Cerebellar nuclear complex (tissue), 1 donor: Measurements from ENCODE around the gene ANGPT4.

ENCODE experiments used
- DNase-seq, 2 experiments: peaks; one replicate each; lab custom pipeline; 2025; lab: John Stamatoyannopoulos, UW

ANGPT4 gene

DNA sequence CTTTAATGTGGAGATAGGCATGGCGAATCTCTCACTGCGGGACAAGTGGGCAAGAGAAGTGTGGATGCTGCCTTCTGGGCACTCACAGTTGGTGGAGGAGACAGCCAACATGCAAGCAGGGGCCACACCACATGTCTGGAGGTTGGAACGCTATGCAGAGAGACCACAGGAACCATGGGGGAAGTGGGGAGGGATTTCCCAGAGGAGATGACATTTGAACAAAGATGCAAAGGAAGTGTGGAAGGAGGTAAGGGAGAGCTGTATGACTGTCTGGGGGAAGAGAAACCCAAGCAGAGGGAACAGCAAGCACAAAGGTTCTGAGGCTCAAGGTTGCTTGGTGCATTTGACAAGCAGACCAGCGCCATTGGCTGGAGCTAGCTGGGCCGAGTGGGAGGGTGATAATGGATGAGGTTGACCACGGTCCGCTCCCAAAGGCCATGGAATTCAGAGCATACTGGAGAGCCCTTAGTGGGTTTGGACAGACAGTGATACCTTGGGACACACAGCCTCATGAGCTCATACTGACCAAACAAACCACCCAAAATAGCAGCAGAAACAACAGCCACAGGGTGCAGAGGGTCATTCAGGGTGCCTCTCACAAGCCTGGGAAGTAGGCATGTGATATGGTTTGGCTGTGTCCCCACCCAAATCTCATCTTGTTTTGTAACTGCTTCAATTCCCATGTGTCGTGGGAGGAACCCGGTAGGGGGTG, 90.3 kb downstream of the ANGPT4 start:
- DNase-seq = no peak

DNA sequence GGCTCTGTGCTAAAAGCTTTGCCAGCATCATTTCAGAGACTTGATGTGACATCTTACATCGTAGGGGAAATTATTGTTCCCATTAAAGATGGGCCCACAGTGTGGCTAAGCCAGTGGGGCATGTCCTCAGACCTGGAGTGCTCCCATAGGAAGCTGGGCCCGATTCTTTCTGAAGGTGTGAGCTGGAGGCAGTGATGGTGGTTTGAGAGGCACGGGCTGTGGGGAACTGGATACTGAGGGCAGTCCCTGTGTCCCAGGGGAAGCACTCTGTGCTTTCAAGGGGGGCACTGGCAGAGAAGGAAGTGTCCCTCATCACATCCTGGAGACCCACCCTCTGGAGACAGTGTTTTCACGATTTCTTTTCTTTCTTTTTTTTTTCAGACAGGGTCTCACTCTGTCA, 91.2 kb downstream of the ANGPT4 start:
- no peak for DNase-seq

GRCh38 chr20:824490-824889, 91.6 kb downstream of the ANGPT4 start:
- no peak for DNase-seq

DNA sequence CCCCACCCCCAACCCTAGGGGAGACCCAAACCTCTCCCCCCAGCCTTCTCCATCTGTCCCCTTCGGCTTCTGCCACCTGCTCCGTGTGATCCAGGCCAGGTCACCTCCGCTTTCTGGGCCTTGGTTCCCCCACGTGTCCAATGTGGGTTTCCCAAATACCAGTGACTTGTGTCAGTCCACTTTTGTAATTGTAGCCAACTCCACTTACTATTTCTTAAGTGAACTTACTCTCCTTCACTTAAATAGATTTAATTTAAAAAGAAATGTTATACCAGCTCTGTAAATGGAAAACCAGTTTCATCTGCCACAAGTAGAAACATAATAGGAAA, 92.6 kb downstream of the ANGPT4 start:
- DNase-seq = no peak

- DNase-seq = no peak
These were observed 93.2 kb downstream of the ANGPT4 start for GRCh38 chr20:822651-823573.

GRCh38 chr20:821731-822065, 94.4 kb downstream of the ANGPT4 start:
- no peak for DNase-seq

GRCh38 chr20:821046-821730, 94.9 kb downstream of the ANGPT4 start:
- no peak for DNase-seq

DNA sequence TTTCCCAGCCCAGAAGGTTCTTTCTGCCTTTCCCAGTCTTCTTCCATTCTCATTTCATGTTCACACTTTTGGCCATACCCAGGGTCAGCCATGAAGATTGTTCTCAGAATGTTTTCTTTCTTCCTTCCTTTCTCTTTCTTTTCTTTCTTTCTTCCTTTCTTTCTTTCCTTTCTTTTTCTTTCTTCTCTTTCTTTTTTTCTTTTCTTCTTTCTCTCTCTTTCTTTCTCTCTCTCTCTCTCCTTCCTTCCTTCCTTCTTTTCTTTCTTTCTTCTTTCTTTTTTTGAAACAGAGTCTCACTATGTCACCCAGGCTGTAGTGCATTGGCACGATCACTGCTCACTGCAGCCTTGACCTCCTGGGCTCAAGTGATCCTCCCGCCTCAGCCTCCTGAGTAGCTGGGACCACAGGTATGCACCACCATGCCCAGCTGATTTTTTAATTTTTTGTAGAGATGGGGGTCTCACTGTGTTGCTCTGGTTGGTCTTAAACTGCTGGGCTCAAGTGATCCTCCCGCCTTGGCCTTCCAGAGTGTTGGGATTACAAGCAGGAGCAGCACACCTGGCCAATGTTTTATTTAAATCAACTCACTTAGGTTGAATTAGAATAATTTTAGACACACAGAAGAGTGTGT, 95.7 kb downstream of the ANGPT4 start:
- no peak for DNase-seq
